Measurements from ENCODE around the gene KRT3.

The KRT3 gene

GRCh38 chr12:52826611-52827498 lies 30.9 kb upstream of the KRT3 start:
- DNase-seq = no peak

GRCh38 chr12:52825961-52826360 lies 30.0 kb upstream of the KRT3 start:
- DNase-seq = no peak

- DNase-seq = no peak
Observed at GRCh38 chr12:52824741-52825410, 29.0 kb upstream of the KRT3 start.

DNA sequence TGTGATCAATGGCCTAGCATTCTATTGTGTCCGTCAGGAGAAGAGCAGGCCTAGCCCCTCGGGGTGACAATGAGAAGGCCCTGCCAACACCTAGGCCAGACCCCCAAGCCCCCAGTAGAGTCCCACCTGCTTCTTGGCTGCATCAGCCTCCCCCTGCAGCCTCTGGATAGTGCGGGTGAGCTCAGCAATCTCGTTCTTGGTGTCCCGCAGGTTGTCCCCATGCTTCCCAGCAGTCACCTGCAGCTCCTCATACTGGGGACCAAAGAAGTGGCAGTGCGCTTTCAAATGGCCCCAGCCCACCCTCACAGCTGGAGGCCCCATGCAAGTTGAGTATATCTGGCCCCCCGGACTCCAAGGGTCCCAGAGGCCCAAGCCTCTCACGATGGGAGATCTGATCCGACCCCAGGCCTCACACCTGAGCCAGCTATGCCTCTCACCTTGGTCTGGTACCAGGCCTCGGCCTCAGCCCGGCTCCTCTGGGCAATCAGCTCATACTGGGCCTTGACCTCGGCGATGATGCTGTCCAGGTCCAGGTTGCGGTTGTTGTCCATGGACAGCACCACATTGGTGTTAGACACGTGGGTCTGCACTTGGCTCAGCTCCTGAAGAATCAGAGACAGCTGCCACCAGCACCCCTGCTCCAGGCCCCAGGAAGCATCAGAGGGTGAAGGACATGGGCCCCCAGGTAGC lies 28.0 kb upstream of the KRT3 start:
- DNase-seq = no peak

DNA sequence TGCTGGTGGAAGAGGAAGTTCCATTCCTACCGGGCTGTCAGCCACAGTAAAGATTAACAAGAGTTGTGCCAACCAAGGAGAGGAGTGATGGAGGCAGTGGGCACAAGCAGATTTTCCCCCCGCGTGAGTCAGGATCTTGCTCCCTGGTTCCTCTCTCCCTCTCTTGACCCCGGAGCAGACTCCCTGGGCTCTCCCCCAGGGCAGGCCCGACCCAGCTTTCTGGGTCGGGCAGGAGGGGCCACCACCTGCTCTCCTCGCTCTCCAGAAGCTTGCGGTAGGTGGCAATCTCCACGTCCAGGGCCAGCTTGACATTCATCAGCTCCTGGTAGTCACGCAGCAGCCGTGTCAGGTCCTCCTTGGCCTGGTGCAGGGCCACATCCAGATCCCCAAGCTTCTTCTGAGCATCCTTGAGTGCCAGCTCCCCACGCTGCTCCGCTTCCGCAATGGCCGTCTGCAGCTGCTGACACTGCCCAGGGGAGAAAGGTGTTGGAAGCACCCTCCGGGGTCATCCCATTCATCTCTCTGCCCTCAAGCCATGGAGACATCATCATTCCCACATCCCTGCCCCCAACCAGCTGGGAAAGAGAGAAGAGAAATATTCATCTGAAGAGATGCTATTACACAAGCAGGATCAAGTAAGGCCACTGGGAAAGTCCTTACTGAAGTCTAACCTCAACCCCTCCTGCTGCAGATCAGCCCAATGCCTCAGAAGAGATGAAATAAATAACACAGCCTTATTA lies 27.0 kb upstream of the KRT3 start:
- no peak for DNase-seq

- no peak for DNase-seq
Observed at GRCh38 chr12:52821826-52822660, 26.1 kb upstream of the KRT3 start.

- no peak for DNase-seq
Observed at GRCh38 chr12:52821071-52821730, 25.3 kb upstream of the KRT3 start.

DNA sequence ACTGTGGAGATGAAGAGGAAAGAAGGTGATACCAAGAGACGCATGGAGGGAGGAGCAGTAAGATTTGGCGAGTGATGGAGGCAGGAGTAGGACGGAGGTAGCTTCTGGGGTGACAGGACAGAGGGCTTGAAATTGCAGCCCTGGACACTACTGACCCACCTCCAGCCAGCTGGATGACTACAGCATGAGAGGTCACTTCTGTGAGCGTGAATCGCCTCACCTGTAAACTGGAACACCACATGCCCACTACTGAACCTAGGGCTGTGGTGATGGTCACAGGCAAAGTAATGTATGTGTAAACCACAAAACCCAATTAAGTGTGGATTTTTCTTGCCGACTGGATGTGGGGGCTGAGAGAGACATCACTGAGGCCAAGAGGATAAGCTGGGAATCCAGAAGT lies 24.6 kb upstream of the KRT3 start:
- no peak for DNase-seq

GRCh38 chr12:52819731-52820510 lies 24.0 kb upstream of the KRT3 start:
- no peak for DNase-seq

- DNase-seq = no peak
Observed at GRCh38 chr12:52818887-52819420, 23.0 kb upstream of the KRT3 start.

DNA sequence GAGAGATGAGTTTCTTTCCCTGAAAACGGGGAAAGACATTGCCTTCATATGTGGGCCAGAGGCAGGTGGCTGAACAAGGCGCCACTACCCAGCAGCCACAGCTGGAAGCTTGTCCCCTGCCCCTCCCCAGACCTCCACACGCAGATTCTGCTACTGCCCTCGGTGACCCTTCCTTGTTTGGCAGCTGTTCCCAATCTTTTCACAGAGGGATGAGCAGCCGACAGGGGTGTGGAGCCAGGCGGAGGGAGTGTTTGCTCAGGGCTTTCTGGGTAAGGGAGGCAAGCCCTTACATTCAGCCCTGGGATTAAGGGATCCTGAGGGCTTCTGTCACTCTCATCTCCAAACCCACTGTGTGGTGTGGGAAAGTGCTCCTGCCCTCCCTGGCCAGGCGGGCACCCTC lies 22.5 kb upstream of the KRT3 start:
- no peak for DNase-seq

GRCh38 chr12:52817699-52818238 lies 21.9 kb upstream of the KRT3 start:
- DNase-seq = no peak

DNA sequence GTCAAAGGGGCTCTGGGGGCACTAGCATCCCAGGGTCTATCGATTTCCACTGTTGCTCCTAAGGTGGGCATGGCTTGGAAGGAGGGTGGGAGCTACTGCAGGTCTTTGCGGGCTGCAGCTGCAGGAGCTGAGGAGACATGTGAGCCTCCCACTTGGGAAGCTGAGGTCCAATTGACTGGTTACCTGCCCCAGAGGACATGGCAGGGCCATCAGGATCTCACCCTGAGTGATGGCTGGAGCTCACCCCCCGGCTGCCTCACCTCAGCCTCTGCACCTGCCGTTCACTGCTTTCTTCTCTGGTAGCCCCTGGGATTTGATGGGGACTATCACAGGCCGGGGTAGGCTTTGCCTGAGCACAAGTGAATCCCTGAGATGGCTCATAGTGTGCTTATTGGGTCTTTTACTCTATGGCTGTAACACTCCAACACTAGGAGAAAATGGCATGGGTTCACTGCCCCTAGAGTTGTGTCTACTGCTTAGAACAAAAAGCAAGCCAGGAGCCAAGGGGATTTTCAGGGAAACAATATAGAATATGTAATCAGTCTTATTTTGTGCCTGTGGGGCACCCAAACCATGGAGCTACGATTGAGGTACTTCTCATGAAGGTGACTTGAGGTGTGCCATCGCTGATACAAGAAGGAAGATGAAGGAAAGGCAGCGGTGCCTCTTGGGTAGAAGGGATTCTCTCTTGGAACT lies 21.2 kb upstream of the KRT3 start:
- no peak for DNase-seq

DNA sequence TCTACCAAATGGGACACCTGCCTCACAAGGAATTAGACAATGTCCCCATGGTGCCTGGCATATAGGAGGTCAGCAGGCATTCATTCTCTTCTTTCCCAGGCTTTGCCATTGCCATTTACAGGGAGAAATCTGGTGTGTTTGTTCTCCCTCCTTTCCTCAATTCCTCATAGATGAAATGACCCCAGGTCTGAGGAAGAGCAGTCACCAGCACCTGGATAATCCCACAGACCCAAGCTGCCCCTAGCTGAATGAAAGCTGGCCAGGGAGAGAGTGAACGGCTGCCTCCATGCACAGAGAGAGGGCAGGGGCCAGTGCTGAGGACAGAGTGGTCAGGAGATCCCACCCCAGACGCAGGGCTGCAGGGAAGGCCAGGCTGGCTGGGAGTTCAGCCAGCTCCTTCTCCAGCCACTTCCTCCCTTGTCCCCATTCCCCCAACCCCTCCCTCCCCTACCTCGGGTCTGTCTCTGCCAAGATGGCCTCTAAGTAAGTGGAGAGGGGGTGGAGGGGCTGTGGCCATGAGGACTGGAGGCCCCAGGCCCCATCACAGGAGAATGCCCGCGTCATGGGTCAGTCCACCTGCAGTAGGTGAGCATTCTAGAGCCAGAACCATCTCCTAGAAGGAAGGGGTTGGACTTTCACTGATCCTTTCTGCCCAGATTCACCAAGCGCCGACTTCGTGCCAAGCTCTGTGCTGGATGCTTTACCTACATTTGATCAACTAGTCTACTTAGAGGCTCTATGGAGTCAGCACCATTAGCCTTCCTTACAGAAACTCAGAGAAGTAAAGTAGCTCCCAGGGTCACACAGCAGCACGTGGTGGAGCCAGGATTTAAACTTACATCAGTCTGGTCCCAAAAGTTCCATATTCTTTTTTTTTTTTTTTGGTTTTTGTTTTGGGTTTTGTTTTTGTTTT lies 20.0 kb upstream of the KRT3 start:
- DNase-seq = no peak

- DNase-seq = no peak
Observed at GRCh38 chr12:52815161-52815560, 19.2 kb upstream of the KRT3 start.

- DNase-seq = no peak
Observed at GRCh38 chr12:52814710-52815155, 18.8 kb upstream of the KRT3 start.

DNA sequence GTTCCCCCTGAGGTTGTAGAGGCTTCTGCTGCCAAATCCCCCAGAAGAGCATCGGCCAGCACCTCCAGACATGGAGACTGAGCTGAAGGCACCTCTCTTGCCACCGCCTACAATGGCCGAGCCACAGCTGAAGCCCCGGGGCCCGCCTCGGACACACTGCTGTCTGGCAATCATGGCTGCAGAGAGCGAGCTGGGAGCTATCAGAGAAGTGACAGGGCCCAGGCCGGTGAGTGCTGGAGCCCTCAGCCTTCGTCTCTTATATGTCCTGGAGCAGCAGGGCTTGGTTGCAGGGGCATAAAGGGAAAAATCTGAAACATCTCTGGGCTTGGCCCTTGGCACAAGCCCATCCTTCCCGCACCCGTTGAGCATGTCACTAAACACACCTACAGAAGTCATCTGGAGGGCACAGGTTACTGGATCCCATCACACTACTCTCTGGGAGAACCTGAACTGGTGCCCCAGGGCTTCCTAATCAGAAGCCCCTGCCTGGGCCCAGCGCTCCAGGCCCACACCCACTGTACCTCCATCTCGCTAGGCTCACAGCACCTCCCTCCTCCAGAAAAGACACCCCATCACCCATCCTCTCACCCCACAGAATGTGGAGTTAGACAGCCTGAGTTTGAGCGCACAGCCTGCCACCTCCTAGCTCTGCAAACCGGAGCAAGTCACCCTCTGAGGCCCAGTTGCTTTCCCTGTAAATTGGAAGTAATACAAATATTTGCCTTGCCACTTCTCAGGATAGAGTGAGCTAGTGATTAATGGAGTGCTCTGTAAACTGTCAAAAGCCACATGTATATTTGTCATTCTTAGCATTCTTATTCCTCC lies 18.2 kb upstream of the KRT3 start, which contains the start of gene KRT4:
KRT4 (minus strand) TSS at position 232 of the 825 bp plus-strand sequence; CDS start at position 174, 58 bp downstream.
- no peak for DNase-seq

All from GDM1 (cell line).